GM18502 (cell line): ENCODE results near the gene ARL3.
"Not testable (repeated sequence)": the region's sequence is repeated elsewhere in the genome, so short reads cannot be mapped to it uniquely, and the experiment has no call there.

Experiments used
- ATAC-seq: cut with Tn5 transposase; IDR thresholded peaks from one replicate; pipeline ENCODE4 v1.9.1; 2021; ENCODE audit warnings: mild to moderate bottlenecking; ENCODE audit not compliant: unreplicated experiment, poor library complexity

Gene ARL3

DNA sequence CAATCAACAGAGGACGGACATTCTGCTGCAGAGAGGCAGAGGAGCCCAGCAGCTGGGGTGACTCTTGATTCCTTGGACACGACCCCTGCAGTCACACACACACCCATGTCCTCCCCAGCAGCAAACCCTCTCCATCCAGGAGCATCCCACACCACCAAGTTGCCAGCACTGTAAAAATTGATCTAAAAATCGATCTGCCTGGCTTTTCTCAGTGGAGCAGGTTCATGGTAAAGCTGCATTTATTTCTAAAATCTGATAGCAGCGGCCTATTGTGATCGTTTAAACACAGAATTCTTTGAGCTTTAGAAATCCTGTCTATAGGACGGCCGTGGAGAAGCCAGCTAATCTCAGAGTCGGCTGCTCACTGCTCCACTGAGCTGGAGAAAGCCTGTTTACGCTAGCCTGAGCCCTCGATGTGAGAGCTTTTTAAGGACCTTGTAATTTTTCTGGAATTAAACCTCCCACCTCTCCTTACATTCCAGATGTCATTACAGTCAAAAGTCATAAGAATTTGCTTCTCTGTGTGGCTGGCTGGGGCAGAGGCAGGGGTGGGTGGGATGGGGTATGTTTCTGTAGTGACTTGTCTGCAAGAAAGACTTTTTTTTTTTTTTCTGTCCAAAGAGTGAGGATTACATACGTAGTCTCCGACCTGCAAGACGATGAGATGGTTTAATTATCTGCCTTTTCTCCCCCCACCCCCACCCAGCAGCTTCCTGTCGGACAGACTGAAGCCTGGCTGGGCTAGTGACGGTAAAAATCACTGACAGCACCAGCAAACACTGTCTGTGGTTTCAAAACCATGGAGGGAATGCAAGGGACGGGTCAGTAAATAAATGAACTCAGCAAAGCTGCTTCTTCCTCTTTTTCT is 38.3 kb downstream of the ARL3 start:
- ATAC-seq = no peak

DNA sequence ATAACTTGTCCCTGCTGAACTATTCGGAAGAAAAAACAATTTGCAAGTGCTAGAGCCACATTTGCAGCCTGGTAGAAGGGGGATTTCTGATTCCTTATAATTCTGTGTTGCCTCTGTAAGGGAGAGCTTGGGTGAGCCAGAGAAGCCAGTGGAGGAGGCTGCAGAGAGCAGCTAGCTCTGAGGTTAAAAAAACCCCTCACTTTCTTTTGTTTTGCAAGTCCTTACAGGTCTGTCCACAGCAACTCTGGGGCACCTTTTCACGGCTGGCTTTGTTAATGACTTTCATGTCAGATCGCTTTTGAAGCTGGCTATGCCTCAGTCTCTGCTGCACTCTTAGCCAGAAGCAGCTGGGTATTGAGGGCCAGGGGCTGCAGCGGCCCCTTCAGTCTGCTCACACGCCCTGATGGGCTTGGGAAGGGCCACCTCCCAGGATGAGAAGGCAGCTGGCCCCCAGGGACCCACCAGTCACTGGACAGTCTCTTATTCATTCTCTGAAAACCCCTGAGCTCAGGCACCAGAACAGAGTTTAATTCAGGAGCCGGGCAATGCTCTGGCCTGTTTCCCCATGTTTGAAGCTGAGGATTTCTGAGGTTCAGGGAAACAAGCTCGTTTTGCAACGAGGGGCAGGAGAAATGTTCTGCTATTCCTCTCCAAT is 39.1 kb downstream of the ARL3 start:
- no peak for ATAC-seq

DNA sequence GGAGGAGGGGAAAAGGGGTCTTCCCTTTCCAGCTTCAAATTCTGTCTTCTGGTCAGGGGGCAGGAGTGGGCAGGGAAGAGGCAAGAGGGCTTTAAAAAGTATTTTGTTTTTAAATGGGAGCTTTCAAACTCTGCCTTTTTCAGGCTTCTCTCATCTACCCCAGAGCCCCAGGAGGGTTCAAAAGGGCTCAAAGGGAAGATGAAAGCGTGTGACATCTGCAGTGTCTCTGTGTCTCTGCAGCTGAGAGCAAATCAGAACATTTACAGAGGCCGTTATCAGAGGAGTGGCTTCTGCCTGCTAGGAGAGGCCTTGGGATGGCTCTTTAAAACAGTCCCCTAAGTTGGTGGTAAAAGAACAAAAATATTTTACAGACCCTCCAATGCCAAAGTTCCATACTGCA is 39.6 kb downstream of the ARL3 start:
- ATAC-seq = no peak

DNA sequence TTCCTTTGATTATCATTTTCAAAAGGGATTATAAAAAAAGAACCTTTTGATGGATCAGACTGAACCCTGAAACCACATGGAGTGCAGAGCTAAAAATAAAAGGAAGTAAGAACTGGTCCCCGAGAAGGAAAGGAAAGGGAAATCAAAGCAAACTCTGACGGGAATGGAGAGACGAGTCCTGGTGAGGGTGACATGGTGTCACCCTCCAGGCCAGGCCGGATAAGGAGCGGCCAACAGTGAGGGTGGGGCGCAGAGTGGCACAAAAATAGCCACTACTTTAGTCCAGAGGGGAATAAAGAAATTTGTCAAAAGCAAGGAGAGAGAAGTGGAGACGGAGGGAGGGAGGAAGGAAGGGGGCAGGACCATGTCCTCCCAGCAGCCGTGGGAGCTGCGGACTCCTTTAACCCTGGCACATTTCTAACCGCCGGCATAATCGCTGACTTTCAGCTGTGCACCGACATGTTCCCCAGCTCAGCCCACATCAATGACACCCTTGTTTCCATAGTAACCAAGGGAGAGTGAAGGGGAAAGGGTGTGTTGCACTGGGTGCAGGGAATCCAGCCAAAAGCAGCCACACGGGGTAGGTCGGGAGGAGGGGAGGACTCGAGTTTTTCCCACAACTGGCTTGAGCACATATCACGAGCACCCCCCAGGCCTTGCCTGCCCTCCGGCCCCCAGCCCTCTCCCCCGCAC is 40.2 kb downstream of the ARL3 start:
- no peak for ATAC-seq

DNA sequence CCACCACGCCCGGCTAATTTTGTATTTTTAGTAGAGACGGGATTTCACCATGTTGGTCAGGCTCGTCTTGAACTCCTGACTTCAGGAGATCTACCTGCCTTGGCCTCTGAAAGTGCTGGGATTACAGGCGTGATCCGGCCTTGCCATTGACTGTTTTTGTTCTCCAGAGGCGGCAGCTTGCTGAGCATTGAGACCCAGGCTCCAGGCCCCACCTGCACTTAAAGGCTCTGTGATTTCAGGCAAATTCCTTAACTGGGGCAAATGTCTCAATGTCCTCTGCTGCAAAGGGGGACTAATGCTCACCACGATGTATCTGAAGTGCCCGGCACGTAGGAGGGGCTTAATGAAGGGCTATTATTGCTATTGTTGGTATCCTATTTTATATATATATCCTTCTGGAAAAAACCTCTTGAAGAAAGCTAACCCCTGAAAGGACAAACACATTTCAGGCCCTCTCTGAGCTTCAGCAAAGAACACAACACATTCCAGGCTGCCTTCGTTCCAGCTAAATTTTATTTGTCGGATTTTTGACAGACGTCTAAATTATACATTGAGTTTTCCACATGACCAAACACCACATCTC is 40.9 kb downstream of the ARL3 start:
- no peak for ATAC-seq

DNA sequence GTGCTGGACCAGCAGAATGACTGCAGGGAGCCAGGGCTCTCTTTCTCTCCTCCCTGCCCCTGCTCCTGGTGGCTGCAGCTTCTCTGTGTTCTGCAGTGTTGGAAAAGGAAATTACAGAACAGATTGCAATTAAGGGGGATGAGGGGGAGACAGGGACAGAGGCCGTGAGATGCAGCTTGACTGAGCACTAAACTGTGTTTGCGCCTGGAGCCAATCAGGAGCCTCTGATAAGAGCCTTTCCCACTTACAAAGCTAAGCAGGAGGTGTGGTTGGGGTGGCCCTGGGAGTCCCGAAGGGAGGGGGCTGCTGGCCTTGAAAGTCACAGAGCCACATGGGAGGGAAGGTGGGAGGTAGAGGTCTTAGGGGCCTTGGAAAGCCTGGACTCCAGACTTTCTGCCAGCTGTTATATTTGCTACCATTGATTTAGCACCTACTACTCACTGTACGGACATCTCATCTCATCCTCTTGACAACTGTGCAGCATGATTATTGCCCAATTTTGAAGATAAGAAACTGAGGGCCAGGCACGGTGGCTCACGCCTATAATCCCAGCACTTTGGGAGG is 43.2 kb downstream of the ARL3 start:
- ATAC-seq = no peak

DNA sequence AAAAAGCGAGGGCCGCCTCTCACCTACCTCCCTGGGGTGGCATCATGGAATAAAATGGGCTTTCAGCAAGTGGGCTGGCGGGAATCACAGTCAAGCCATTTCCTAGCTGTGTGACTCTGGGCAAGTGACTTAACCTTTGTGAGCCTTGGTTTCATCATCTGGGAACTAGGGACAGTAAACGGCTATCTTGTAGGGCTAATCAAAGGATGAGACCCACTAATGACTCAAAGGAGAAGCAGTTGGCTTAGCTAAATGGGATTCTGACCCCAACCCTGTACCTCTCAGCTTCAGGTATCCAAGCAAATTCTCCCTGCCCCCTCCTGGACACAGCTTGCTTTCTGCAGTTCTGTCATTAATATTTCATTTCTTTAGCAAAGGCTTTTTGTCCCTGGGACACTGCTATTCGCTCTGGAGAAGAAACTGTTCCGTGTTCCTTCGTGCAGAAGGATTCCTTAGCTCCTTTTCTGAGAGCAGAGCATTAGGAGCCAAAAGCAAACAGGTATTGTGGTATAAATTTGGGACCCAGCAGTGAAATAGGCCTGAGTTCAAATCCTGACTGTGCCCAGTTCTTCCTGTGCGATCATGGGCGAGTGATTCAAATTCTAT is 44.0 kb downstream of the ARL3 start:
- no peak for ATAC-seq

DNA sequence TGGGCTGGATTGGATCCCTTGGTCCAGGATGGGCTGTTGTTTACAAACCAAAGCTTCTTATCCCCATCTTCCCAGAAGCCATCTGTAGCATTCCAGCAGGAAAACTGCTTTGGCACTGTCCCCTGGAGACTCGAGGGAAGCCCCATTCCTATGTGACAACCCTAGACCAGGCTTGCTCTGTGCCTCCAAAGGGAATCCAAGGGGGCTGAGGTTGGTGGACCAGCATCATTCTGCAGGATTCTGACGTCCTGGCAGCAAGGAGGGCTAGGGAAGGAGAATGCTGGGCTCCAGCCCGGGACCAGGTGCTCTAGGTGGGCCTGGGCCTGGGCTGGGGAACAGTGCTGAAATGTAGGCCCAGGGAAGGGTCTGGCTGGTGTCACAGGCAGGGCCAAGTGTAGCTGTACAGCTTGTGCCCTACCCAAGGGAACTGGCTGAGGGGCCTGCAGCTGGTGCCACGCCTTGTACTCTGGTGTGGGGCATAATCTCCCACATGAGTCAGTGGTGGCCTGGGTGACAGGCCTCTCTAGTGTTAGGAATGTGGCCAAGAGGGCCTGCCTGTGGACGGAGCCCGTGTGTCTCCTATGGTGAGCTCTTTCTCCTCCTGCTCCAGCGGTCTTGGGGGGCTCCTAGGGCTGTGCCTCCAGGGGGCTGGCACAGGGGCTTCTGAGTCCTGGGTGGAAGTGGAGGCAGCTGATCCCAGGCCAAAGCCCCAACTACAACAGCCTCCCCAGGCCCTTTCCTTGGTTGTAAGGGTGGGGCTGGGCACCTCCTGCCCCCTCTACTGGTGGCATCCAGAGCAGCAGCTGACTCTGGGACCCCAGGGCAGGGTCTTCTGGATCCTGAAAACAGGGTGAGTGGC is 44.8 kb downstream of the ARL3 start:
- no peak for ATAC-seq

DNA sequence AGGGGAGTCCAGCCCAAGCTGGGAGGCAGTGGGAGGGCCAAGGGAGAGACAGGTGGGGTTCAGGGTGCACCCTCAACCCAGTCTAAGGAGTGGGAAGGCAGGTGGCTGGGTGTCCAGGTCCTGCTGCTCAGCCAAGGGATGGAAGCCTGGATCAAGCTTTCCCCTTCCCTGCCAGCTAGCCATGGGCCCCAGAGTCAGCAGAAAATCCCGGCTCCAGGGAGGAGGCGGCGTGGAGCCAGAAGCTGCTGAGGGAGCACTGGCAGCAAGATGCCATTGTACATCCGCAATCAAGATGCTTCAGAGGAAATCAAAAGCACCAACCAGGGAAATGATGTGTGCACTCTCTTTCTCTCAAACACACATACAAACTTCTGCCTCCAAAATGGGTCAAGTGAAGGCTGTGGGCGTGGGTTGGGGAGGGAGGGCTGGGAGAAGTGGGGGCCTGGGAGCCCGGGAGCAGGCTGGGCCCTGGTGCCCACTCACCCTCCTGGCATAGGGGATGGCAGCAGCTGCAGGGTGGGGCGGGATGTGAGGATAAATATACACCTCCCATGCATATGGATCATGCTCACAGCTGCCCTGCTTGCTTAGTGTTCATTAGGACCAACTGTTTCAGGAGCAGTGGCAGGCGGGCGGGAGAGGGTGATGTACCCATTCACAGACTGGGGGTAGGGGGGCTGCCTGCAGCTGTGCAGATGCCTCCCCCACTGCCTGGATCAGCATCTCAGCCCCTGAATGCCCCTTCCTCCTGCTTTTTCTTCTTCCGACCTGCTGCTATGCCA is 45.7 kb downstream of the ARL3 start:
- no peak for ATAC-seq

DNA sequence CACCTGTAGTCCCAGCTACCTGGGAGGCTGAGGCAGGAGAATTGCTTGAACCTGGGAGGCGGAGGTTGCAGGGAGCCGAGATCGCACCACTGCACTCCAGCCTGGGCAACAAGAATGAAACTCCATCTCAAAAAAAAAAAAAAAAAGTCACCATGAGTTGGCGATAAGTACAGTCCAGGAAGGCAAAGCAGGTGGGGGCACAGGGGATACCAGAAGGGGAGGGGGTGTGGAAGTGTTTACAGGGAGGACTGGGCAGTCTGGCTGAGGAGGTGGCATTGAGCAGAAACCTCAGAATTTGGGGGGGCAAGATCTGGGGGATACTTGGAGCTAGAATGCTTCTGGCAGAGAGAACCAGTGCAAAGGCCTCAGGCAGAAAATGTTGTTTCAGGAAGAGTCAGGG is 46.8 kb downstream of the ARL3 start:
- ATAC-seq = not testable (repeated sequence)

DNA sequence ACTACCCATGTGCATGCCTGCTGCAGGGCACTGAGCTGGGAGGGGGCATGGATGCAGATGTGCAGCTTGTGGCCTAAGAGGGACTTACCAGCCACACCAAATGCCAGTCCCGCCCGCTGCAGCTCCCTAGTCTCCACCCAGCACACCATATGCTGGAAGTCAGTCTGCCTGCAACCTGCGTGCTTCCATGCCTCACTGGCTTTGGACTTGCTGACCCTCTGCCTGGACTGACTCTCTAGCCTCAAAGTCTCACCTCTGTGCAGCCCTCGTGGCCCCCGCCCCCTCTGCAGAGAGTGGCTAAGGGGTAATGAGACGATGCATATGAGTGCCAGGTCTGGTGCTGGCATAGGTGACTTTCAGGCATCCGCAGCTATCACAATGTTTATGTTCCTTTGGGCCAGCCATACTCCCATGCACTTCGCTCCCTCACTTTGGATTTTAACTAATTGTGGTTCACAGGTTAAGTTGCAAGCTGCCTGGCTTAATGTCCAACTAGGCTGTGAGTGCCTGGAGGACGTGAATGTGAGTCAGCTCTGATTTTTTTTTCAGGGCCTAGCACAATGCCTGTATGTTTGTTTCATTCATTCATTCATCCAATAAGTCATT is 48.2 kb downstream of the ARL3 start:
- ATAC-seq = no peak

DNA sequence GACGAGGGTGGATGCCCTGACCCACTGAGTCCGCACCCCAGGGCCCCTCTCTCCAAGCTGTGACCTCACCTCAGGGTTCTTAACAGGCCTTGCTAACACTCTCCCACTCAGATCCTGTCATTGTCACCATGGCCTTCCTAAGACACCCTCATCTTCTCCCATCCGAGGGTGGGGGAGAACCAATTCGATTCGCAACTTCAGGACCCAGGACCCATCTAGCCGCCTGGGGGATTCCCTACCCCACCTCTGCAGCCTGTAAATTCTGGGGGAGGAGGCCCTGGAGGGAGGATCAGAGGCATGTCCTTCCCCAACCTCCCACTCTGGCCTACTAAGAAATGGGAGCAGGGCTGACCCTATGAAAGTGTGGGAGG is 52.6 kb downstream of the ARL3 start:
- ATAC-seq = peak; percentile 23

DNA sequence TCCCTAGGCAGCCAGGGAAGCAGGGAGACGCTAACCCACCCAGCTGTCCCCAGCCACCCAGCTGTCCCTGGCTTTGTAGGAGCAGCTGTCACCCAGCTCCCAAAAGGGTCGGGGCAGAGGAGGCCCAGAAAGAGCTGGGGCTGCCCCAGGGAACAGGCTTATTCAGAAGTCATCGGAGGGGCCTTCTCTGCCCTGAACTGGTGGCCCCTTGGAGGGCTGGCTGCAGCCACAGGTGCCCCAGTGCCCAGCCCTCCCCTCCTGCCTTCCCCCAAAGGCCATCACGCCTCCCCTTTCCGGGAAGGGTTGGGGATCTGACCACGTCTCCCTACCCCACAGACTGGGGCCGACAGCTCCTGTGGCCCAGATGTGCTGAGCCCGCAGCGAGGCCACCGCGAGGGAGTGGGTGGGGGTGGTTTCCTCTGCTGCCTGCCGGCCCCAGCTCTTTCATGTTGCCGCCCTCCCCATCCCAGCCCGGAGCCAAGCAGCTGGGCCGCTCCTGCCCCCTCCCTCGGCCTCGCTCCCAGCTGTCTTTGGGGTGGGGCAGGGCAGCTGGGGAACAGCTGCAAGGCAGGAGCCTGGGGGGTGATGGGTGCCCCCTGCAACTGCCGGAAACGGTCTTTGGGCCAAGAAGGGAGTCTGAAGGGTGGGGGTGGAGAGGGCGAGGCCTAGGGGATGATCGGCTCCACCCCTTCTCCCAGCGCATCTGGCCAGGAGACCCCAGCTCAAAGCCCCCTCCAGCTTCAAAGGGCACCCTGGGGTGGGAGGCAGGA is 53.1 kb downstream of the ARL3 start:
- peak; percentile 84 for ATAC-seq

DNA sequence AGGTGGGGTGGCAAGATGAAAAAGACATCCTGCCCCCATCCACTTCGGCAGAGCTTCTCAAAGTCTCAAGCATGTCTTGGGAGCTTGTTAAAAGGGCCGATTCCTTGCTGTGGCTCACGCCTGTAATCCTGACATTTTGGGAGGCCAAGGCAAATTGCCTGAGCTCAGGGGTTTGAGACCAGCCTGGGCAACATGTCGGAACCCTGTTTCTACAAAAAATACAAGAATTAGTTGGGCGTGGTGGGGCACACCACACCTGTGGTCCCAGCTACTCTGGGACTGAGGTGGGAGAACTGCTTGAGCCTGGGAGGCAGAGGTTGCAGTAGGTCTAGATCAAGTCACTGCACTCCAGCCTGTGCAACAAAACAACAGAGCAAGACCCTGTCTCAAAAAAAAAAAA is 55.4 kb downstream of the ARL3 start:
- no peak for ATAC-seq

DNA sequence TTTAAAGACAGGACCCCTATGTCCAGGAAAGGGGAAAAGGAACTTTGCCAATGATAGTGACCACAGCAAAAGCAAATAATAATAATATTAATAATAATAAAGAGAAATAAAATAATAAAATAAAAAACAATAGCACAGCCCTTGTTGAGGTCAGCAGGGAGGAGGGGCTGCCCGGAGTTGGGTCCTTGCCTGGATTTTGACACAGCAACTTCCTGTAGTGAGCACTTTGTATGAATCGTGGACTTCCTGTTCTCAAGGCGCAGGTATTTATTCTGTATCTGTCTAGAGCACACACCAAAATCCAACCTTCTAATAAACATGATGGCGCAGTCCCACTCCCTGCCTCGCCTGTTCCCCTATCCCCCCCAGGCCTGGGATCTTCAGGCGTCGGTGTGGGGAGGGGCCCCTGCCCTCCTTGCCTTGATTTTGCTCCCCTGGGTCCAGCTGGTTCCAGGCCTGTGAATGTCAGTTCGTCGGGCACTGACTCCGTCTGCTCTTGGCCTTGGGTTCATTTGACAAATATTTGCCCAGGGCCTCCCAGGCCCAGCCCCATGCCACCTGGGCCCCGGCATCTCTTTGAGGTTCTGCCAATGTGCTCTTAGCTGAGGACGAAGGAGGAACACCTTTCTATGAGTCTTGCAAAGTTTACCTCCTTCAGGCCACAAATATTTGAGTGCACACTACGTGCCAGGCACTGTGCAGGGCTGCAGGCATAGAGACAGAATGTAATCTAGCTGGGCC is 56.0 kb downstream of the ARL3 start:
- ATAC-seq = no peak

DNA sequence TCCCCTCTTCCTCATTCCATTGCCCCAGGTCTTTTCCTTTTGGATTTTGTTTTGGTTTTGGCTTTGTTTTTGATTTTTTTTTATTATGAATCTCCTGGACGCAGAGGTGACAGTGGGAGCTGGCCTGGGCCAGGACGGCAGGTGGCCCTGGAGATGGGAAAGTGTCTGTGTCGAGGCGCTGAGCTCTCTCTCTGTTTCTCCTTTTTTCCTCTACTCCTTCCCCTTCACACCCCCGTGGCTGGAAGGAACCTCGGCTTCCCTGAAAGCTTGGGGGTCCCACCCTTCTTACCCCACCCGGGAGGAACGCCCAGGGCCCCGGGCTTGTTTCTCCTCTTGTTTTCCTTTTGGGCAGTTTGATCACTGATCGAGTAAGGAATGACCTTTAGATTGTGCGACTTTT is 56.7 kb downstream of the ARL3 start:
- ATAC-seq = no peak
